K562 (cell line): Measurements from ENCODE around the gene NES. TPM values are rescaled to one million over a fixed set of nuclear protein-coding genes. Genes with fewer than 3 reads are reported as not detected.

Experiments used
- BCOR ChIP-seq: fragments of 450-650 bp; IDR thresholded peaks from 2 replicates; pipeline ENCODE4 v1.6.1; 2016
- DACH1 ChIP-seq: fragments of 450-650 bp; IDR thresholded peaks from 2 replicates; pipeline ENCODE4 v1.6.1; 2018; ENCODE audit not compliant: partially characterized antibody
- DNMT1 ChIP-seq: fragments of 450-650 bp; IDR thresholded peaks from 2 replicates; pipeline ENCODE4 v1.6.1; 2016; ENCODE audit warnings: antibody characterized with exemption, mild to moderate bottlenecking
- HDAC1 ChIP-seq, 2 experiments: fragments of 450-650 bp; IDR thresholded peaks; 2 replicates each; pipeline ENCODE4 v1.6.1; 2016 to 2017; ENCODE audit warnings: inconsistent platforms in 1 of 2, mild to moderate bottlenecking in 1 of 2, moderate library complexity in 1 of 2
- ILK ChIP-seq: fragments of 450-650 bp; IDR thresholded peaks from 2 replicates; pipeline ENCODE4 v1.6.1; 2016; ENCODE audit warnings: missing genetic modification characterization, low read depth, mild to moderate bottlenecking, missing compliant biosample characterization, moderate library complexity, borderline replicate concordance
- KDM5B ChIP-seq: fragments of 200-600 bp; sonication (generic); IDR thresholded peaks from 2 replicates; pipeline ENCODE4 v1.6.1; 2012; ENCODE audit warnings: low read depth, mild to moderate bottlenecking, moderate library complexity, low read length, control low read depth, inconsistent platforms; ENCODE audit not compliant: insufficient replicate concordance
- KLF13 ChIP-seq: fragments of 450-650 bp; IDR thresholded peaks from 2 replicates; pipeline ENCODE4 v1.6.1; 2016; ENCODE audit warnings: missing genetic modification characterization, low read depth, mild to moderate bottlenecking, missing compliant biosample characterization, moderate library complexity, borderline replicate concordance
- MEF2D ChIP-seq: conservative IDR thresholded peaks from 2 replicates; pipeline ENCODE4 v1.6.1; 2016; ENCODE audit warnings: low read depth, missing genetic modification characterization, missing compliant biosample characterization
- NFIC ChIP-seq: fragments of 450-650 bp; IDR thresholded peaks from 2 replicates; pipeline ENCODE4 v1.6.1; 2017; ENCODE audit warnings: mild to moderate bottlenecking, inconsistent platforms
- POLR2G ChIP-seq: fragments of 200-400 bp; formaldehyde crosslinking; IDR thresholded peaks from 2 replicates; pipeline ENCODE4 v1.6.1; 2017; ENCODE audit warnings: low read depth, mild to moderate bottlenecking, antibody characterized with exemption, low read length, moderate library complexity
- PRMT5 ChIP-seq: sonication (generic); formaldehyde crosslinking; IDR thresholded peaks from 2 replicates; pipeline ENCODE4 v1.5.0; 2020; ENCODE audit warnings: missing genetic modification reagents
- SIN3A ChIP-seq, 2 experiments: fragments of 150-350 bp in 1 of 2; IDR thresholded peaks; 2 replicates each; pipeline ENCODE4 v1.6.1; 2011 to 2016; ENCODE audit warnings: borderline replicate concordance in 2 of 2, low read depth in 2 of 2, low read length in 2 of 2, mild to moderate bottlenecking in 2 of 2, moderate library complexity in 2 of 2; ENCODE audit not compliant: control insufficient read depth in 1 of 2
- TAF9B ChIP-seq: fragments of 450-650 bp; IDR thresholded peaks from 2 replicates; pipeline ENCODE4 v1.6.1; 2018; ENCODE audit warnings: mild to moderate bottlenecking; ENCODE audit not compliant: partially characterized antibody
- TARDBP ChIP-seq: fragments of 450-650 bp; IDR thresholded peaks from 2 replicates; pipeline ENCODE4 v1.6.1; 2016
- TEAD4 ChIP-seq, 2 experiments: sonication (generic) in 1 of 2; formaldehyde crosslinking in 1 of 2; IDR thresholded peaks; 2 replicates each; pipeline versions ENCODE4 v1.6.1 to v1.8.0; 2012 to 2022; ENCODE audit warnings: borderline replicate concordance in 1 of 2, inconsistent platforms in 1 of 2, low read length in 1 of 2, mild to moderate bottlenecking in 1 of 2, missing genetic modification reagents in 1 of 2
- TRIM24 ChIP-seq, 2 experiments: fragments of 450-650 bp; IDR thresholded peaks; 2 replicates each; pipeline ENCODE4 v1.6.1; 2016
- ZFP1 ChIP-seq: fragments of 450-650 bp; formaldehyde crosslinking; IDR thresholded peaks from 2 replicates; pipeline ENCODE4 v1.4.0; 2020; ENCODE audit warnings: mild to moderate bottlenecking, mixed read lengths
- polyA plus RNA-seq, 8 experiments: library from polyadenylated mRNA; depleted of rRNA in 4 of 8; stranded (reverse) in 5 of 8; unstranded in 3 of 8; fragments of >200 nt; fragmentation: Nextera tagmentation in 2 of 8; fragmentation: Illumina TruSeq in 1 of 8; extraction: Ambion mirVana in 2 of 8; extraction: Trizol in 1 of 8; gene quantifications; 2 replicates each; pipeline versions ENCODE4 v1.2.1 to v1.2.3, GENCODE V29; 2011 to 2014; ENCODE audit warnings: inconsistent platforms in 1 of 8, missing spikeins in 1 of 8
- total RNA-seq, 7 experiments: library from RNA; depleted of rRNA in 6 of 7; stranded (reverse); fragments of >200 nt in 6 of 7; fragmentation: Illumina TruSeq in 2 of 7; extraction: Trizol in 2 of 7; gene quantifications; 2 replicates each; pipeline versions ENCODE4 v1.2.1 to v1.2.3, GENCODE V29; 2011 to 2021; ENCODE audit warnings: low replicate concordance in 1 of 7
- TF ChIP-seq, protein P1 (sequence below), 2 experiments: IDR thresholded peaks in 1 of 2; conservative IDR thresholded peaks in 1 of 2; 2 replicates each; pipeline ENCODE4 v1.6.1; 2016; ENCODE audit warnings: low read depth in 2 of 2, mild to moderate bottlenecking in 1 of 2, missing compliant biosample characterization in 1 of 2, missing genetic modification characterization in 1 of 2, moderate library complexity in 1 of 2
- TF ChIP-seq, protein P2 (sequence below): fragments of 250-450 bp; sonication (Bioruptor Pico); IDR thresholded peaks from 2 replicates; pipeline ENCODE4 v1.4.0; 2020
- TF ChIP-seq, protein P3 (sequence below): fragments of 250-450 bp; sonication (Bioruptor Pico); IDR thresholded peaks from 2 replicates; pipeline ENCODE4 v1.8.0; 2022; ENCODE audit warnings: inconsistent platforms

The NES gene
- total and polyA plus RNA-seq, 9 of the 15 experiments (the other 6 are each of a cell fraction or from before 2014, with no cell fraction given), result 0.10 to 8.6 (median 4.2) TPM

DNA sequence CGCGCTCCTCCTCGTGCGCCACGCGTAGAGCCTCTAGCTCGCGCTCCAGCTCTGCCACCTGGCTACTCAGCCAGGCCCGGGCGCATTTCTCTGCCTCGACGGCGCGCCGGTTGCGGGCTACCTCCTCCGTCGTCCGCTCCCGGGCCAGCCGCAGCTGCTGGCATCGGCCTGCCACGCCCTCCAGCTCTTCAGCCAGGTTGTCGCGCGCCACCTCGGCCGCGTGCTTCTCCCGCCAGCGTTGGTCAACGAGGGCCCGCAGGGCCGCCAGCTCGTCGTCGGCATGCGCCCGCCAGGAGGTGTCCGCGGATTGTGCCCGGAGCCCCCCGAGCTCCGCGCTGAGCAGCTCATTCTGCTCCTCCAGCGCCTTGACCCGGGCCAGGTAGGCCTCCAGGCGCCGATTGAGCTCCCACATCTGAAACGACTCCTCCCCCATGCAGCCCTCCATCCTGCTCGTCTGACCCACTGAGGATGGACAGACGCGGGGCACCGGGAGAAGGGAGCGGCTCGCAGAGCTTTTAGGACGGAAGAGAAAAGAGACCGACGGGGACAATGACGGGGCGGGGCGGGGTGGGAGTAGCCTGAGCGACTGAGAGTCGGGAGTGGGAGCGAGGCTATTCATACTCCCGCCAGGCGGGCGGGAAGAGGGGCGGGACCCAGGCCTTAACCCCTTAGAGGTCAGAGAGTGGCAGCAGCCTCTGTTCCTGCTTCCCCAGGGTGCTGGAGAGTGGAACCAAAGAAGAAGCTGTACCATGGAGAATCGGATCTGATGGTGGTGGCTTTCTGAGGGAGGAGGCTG is at the start of gene NES (continued):
- TF ChIP-seq, protein P1, sequence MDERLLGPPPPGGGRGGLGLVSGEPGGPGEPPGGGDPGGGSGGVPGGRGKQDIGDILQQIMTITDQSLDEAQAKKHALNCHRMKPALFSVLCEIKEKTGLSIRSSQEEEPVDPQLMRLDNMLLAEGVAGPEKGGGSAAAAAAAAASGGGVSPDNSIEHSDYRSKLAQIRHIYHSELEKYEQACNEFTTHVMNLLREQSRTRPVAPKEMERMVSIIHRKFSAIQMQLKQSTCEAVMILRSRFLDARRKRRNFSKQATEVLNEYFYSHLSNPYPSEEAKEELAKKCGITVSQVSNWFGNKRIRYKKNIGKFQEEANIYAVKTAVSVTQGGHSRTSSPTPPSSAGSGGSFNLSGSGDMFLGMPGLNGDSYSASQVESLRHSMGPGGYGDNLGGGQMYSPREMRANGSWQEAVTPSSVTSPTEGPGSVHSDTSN (CRISPR knock-in tag; IDR thresholded peaks at IDR 0.05; ENCODE audit: low read depth), result no peak
- TF ChIP-seq, protein P1 (tag; conservative IDR thresholded peaks at IDR 0.05; ENCODE audit: low read depth), result no peak
- peak; percentile 81 for TF ChIP-seq POLR2G
- peak in 1 of 2 experiments; percentile 40; a peak in 2 of 4 replicates for TF ChIP-seq HDAC1 (IDR thresholded peaks at IDR 0.05)
- no peak for TF ChIP-seq NFIC
- TF ChIP-seq TRIM24 (IDR thresholded peaks at IDR 0.05), result no peak
- no peak for TF ChIP-seq MEF2D (tag)
- TF ChIP-seq TARDBP, result no peak
- 0 out of 2 replicates have a peak, but pooled peaks have one; percentile 25 for TF ChIP-seq BCOR
- no peak for TF ChIP-seq DACH1
- TF ChIP-seq KLF13 (tag), result no peak
- TF ChIP-seq, protein P2, sequence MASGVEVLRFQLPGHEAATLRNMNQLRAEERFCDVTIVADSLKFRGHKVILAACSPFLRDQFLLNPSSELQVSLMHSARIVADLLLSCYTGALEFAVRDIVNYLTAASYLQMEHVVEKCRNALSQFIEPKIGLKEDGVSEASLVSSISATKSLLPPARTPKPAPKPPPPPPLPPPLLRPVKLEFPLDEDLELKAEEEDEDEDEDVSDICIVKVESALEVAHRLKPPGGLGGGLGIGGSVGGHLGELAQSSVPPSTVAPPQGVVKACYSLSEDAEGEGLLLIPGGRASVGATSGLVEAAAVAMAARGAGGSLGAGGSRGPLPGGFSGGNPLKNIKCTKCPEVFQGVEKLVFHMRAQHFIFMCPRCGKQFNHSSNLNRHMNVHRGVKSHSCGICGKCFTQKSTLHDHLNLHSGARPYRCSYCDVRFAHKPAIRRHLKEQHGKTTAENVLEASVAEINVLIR, result no peak
- TF ChIP-seq DNMT1, result no peak
- TF ChIP-seq SIN3A (IDR thresholded peaks at IDR 0.05; ENCODE audit: borderline replicate concordance in 2 of 2, control insufficient read depth in 1 of 2, low read depth in 2 of 2, low read length in 2 of 2), result no peak
- TF ChIP-seq, protein P3, sequence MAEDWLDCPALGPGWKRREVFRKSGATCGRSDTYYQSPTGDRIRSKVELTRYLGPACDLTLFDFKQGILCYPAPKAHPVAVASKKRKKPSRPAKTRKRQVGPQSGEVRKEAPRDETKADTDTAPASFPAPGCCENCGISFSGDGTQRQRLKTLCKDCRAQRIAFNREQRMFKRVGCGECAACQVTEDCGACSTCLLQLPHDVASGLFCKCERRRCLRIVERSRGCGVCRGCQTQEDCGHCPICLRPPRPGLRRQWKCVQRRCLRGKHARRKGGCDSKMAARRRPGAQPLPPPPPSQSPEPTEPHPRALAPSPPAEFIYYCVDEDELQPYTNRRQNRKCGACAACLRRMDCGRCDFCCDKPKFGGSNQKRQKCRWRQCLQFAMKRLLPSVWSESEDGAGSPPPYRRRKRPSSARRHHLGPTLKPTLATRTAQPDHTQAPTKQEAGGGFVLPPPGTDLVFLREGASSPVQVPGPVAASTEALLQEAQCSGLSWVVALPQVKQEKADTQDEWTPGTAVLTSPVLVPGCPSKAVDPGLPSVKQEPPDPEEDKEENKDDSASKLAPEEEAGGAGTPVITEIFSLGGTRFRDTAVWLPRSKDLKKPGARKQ (CRISPR knock-in tag), result peak; percentile 74; the same call in 1 of the 2 replicates
- no peak for TF ChIP-seq ILK (tag)
- no peak for TF ChIP-seq ZFP1 (CRISPR knock-in tag)
- no peak for TF ChIP-seq PRMT5
- no peak for TF ChIP-seq TAF9B
- peak; percentile 54 for TF ChIP-seq KDM5B
- TF ChIP-seq TEAD4 (IDR thresholded peaks at IDR 0.05; ENCODE audit: low read length), result no peak
- 0 out of 2 replicates have a peak, but pooled peaks have one; percentile 54 for TF ChIP-seq TEAD4 (CRISPR knock-in tag; IDR thresholded peaks at IDR 0.05; ENCODE audit: borderline replicate concordance)
- TF ChIP-seq, all 486 proteins: peak for 30
